ENCODE results near the gene ITGAX. TPM values are rescaled to one million over a fixed set of nuclear protein-coding genes. Genes with fewer than 3 reads are reported as not detected.

ITGAX gene
- total and polyA plus RNA-seq, 2 of the 8 experiments (the other 6 are each of a cell fraction or from before 2014, with no cell fraction given), result 0.30 TPM; not detected in 1

GRCh38 chr16:31382485-31383161, 27.6 kb downstream of the ITGAX start:
- Histone ChIP-seq H3K79me1 (ENCODE audit: low read depth, low read length) (no peaks in the 10 kb centered on the region), H4K5ac (ENCODE audit: insufficient read length, low read depth, low read length) (no peak overlapping the region), H3K4me1 (replicated peaks in 1 of 4; ENCODE audit: control insufficient read depth in 3 of 4, insufficient read depth in 4 of 4, low read length in 3 of 4) (peaks cover 0 to 1% (median 0%) of the 10 kb centered on the region in 4 experiments; a peak in 2 of 7 replicates), H3K23me2 (ENCODE audit: low read depth, low read length) (no peaks in the 10 kb centered on the region), H2AFZ (ENCODE audit: low read length) (peak overlapping the region; percentile 99), H3K79me2 (ENCODE audit: control insufficient read depth in 1 of 2, insufficient read depth in 2 of 2, low read length in 2 of 2) (no peaks in the 10 kb centered on the region), H2BK5ac (ENCODE audit: low read depth, low read length) (no peak overlapping the region), H3K4ac (replicated peaks; ENCODE audit: insufficient read length, low read depth, low read length) (no peak overlapping the region), H4K91ac (replicated peaks; ENCODE audit: insufficient read length, low read length) (peak overlapping the region; percentile 15), H3K4me2 (ENCODE audit: insufficient read depth in 1 of 2, low read depth in 2 of 2, low read length in 2 of 2) (peak overlapping the region in 1 of 2 experiments; percentile 62; a peak in 2 of 4 replicates), H2BK120ac (replicated peaks; ENCODE audit: low read depth, low read length) (no peak overlapping the region), H2BK15ac (ENCODE audit: low read length) (no peak overlapping the region; the same call in 1 of the 2 replicates), H4K8ac (ENCODE audit: extremely low read depth, insufficient read depth, low read length) (peak overlapping the region; percentile 39), H3K56ac (replicated peaks; ENCODE audit: insufficient read length, low read depth, low read length) (no peak overlapping the region), H3K14ac (ENCODE audit: insufficient read length) (no peak overlapping the region), H3K27me3 (replicated peaks in 1 of 4; ENCODE audit: control insufficient read depth in 3 of 4, extremely low read depth in 1 of 4, insufficient read depth in 3 of 4, low read length in 3 of 4) (no peaks in the 10 kb centered on the region), H3K23ac (ENCODE audit: insufficient read length) (no peak overlapping the region), H4K20me1 (replicated peaks in 1 of 2; ENCODE audit: control insufficient read depth in 1 of 2, insufficient read depth in 2 of 2, low read length in 2 of 2) (peaks cover 0 to 1% of the 10 kb centered on the region in 2 experiments), H3K36me3 (ENCODE audit: control insufficient read depth in 2 of 4, insufficient read depth in 4 of 4, low read length in 3 of 4) (no peaks in the 10 kb centered on the region), H3K9ac (replicated peaks in 1 of 4; ENCODE audit: extremely low read depth in 1 of 4, low read depth in 3 of 4, low read length in 3 of 4) (no peak overlapping the region), H3K9me3 (ENCODE audit: insufficient read depth in 2 of 2, low read depth in 1 of 2, low read length in 1 of 2) (peaks cover 0 to 4% of the 10 kb centered on the region in 2 experiments; a peak in 1 of 4 replicates), H2BK12ac (ENCODE audit: low read depth, low read length) (no peak overlapping the region), H3K18ac (ENCODE audit: extremely low read depth, low read length) (no peak overlapping the region), H3K4me3 (ENCODE audit: extremely low read depth in 1 of 4, insufficient read depth in 2 of 4, low read depth in 3 of 4, low read length in 4 of 4) (no peak overlapping the region; a peak in 1 of 8 replicates), H2BK20ac (ENCODE audit: low read length) (no peak overlapping the region), H2AK5ac (ENCODE audit: low read depth, low read length) (no peak overlapping the region), H3K27ac (ENCODE audit: low read depth, low read length) (no peak overlapping the region)
- peak; percentile 33 to 88 for DNase-seq (ENCODE audit: low read depth in 1 of 2, low spot score in 2 of 2)
- ChIA-PET CTCF (ENCODE audit: partially characterized antibody) (interaction anchor here (0.6 to 2.7 kb wide), 36 partner anchors 10 to 397 kb away, joined by 3 to 38 read pairs (median 3); partner anchors contain the start of genes ITGAD, ITGAX, PYCARD and PYDC1), POLR2A (ENCODE audit: partially characterized antibody) (interaction anchor here (0.6 to 2.0 kb wide), 6 partner anchors 11 to 203 kb away, joined by 3 to 5 read pairs (median 4); partner anchors contain the start of gene FUS)
- 23% methylated on average over 14 of the region's 14 CpGs; no CpG with 5 or more reads in 1 of the 2 experiments for WGBS, 2 experiments (ENCODE audit: extremely low coverage in 1 of 2, insufficient coverage in 1 of 2, insufficient read length in 1 of 2, insufficient replicate concordance in 2 of 2, low coverage in 1 of 2, low lambda C conversion rate in 2 of 2, missing lambda C conversion rate in 1 of 2)
- FAIRE-seq, result peak; percentile 84
- TF ChIP-seq ATF3 (IDR thresholded peaks at IDR 0.05; ENCODE audit: insufficient read depth, low read depth, low read length), result no peak
- TF ChIP-seq CREB1 (IDR thresholded peaks at IDR 0.05), result no peak
- TF ChIP-seq POU5F1 (IDR thresholded peaks at IDR 0.05; ENCODE audit: low read depth, low read length), result no peak
- TF ChIP-seq KDM4A (IDR thresholded peaks at IDR 0.05; ENCODE audit: low read depth, low read length, severe bottlenecking), result no peak
- 0 out of 2 replicates have a peak, but pooled peaks have one; percentile 22 for TF ChIP-seq KDM1A (IDR thresholded peaks at IDR 0.05; ENCODE audit: borderline replicate concordance, low read length)
- peak; percentile 84 to 87 for TF ChIP-seq RAD21 (IDR thresholded peaks at IDR 0.05 in 1 of 2, conservative IDR thresholded peaks at IDR 0.05 in 1 of 2; ENCODE audit: low read depth in 2 of 2, low read length in 2 of 2)
- TF ChIP-seq SRF (IDR thresholded peaks at IDR 0.05; ENCODE audit: low read depth, low read length), result no peak
- TF ChIP-seq CEBPB (IDR thresholded peaks at IDR 0.05; ENCODE audit: low read depth, low read length), result peak; percentile 98
- TF ChIP-seq MAFK (IDR thresholded peaks at IDR 0.05; ENCODE audit: low read depth, low read length), result peak; percentile 20; the same call in 1 of the 2 replicates
- TF ChIP-seq GTF2F1 (IDR thresholded peaks at IDR 0.05; ENCODE audit: borderline replicate concordance, low read depth, low read length), result no peak

Data from H1 (cell line).